Endothelial cell of umbilical vein (primary cell): ENCODE results near the gene ZC2HC1B. TPM values are rescaled to one million over a fixed set of nuclear protein-coding genes. Genes with fewer than 3 reads are reported as not detected.

Source experiments
- BruUV-seq: library from RNA; stranded (reverse); fragments of 400-500 nt; replicated peaks from 2 replicates; lab custom pipeline; 2021; lab: Mats Ljungman, UMichigan
- CTCF ChIA-PET: fragments of 300-600, 350-600 bp; sonication (Branson Sonifier 250); formaldehyde crosslinking; loops from one replicate; lab custom pipeline; 2021; ENCODE audit warnings: antibody characterized with exemption, inconsistent platforms; lab: Charles Lee
- POLR2A ChIA-PET: fragments of 300-600, 350-600 bp; sonication (Branson Sonifier 250); formaldehyde crosslinking; loops from one replicate; lab custom pipeline; 2021; ENCODE audit warnings: antibody characterized with exemption, inconsistent platforms; lab: Charles Lee
- DNase-seq: peaks from one replicate; pipeline ENCODE4 v3.0.0-alpha.2; 2011; ENCODE audit warnings: low read depth, low spot score
- FAIRE-seq: peaks from 2 replicates; lab custom pipeline; 2011; peaks lifted over from hg19 to GRCh38; lab: Jason Lieb, UNC
- H2AFZ ChIP-seq: 2 replicates; pipeline ENCODE4 v1.6.0; 2012; ENCODE audit warnings: low read depth, low read length, control low read depth, inconsistent platforms
- H3K27ac ChIP-seq: 2 replicates; pipeline ENCODE4 v1.5.1; 2011; ENCODE audit warnings: low read depth, mild to moderate bottlenecking, control low read depth, low read length, moderate library complexity; ENCODE audit not compliant: insufficient read depth
- H3K27me3 ChIP-seq, 2 experiments: 2 replicates each; pipeline versions ENCODE4 v1.6.0 to v1.6.1; 2011; ENCODE audit warnings: low read length in 2 of 2, mixed read lengths in 1 of 2; ENCODE audit not compliant: control insufficient read depth in 2 of 2, insufficient read depth in 2 of 2
- H3K36me3 ChIP-seq, 2 experiments: 2 replicates in 1 of 2; 3 replicates in 1 of 2; pipeline ENCODE4 v1.5.1; 2011; ENCODE audit warnings: low read length in 2 of 2, mild to moderate bottlenecking in 1 of 2, moderate library complexity in 1 of 2; ENCODE audit not compliant: control insufficient read depth in 2 of 2, insufficient read depth in 2 of 2; ENCODE audit errors: extremely low read depth in 1 of 2
- H3K4me1 ChIP-seq: 3 replicates; pipeline ENCODE4 v1.5.1; 2011; ENCODE audit warnings: mild to moderate bottlenecking, low read length; ENCODE audit not compliant: control insufficient read depth, insufficient read depth; ENCODE audit errors: extremely low read depth
- H3K4me2 ChIP-seq: 2 replicates; pipeline ENCODE4 v1.6.1; 2011; ENCODE audit warnings: low read length, control low read depth, mixed read lengths; ENCODE audit not compliant: insufficient read depth
- H3K4me3 ChIP-seq, 3 experiments: fragments of 200-600 bp in 1 of 3; sonication (generic), shearing (Covaris generic) in 1 of 3; replicated peaks in 1 of 3; 2 replicates each; pipeline ENCODE4 v1.5.1; 2011 to 2016; ENCODE audit warnings: control low read depth in 3 of 3, low read length in 3 of 3, mild to moderate bottlenecking in 2 of 3, inconsistent platforms in 1 of 3, low read depth in 1 of 3, moderate library complexity in 1 of 3; ENCODE audit not compliant: insufficient read depth in 1 of 3
- H3K79me2 ChIP-seq: 2 replicates; pipeline ENCODE4 v1.6.0; 2012; ENCODE audit warnings: low read length, inconsistent platforms; ENCODE audit not compliant: control insufficient read depth, insufficient read depth
- H3K9ac ChIP-seq: replicated peaks from 2 replicates; pipeline ENCODE3; 2011; ENCODE audit warnings: low read length, control low read depth; ENCODE audit not compliant: insufficient read depth; ENCODE audit errors: extremely low read depth
- H3K9me1 ChIP-seq: replicated peaks from 3 replicates; pipeline ENCODE4 v1.6.0; 2011; ENCODE audit warnings: mild to moderate bottlenecking, low read length; ENCODE audit not compliant: control insufficient read depth, insufficient read depth; ENCODE audit errors: extremely low read depth
- H3K9me3 ChIP-seq: replicated peaks from 2 replicates; pipeline ENCODE4 v1.5.1; 2012; ENCODE audit warnings: low read length, inconsistent platforms; ENCODE audit not compliant: control insufficient read depth, insufficient read depth
- H4K20me1 ChIP-seq: replicated peaks from 2 replicates; pipeline ENCODE3; 2011; ENCODE audit warnings: mild to moderate bottlenecking, low read length; ENCODE audit not compliant: control insufficient read depth, insufficient read depth; ENCODE audit errors: extremely low read depth
- EZH2 ChIP-seq: IDR thresholded peaks from 2 replicates; pipeline ENCODE4 v1.6.1; 2012; ENCODE audit warnings: borderline replicate concordance, low read depth, mild to moderate bottlenecking, moderate library complexity, low read length, inconsistent platforms; ENCODE audit not compliant: severe bottlenecking
- FOS ChIP-seq: IDR thresholded peaks from 2 replicates; pipeline ENCODE4 v1.6.1; 2011; ENCODE audit warnings: mild to moderate bottlenecking, low read length, moderate library complexity, borderline replicate concordance; ENCODE audit not compliant: insufficient read depth
- GATA2 ChIP-seq: IDR thresholded peaks from 2 replicates; pipeline ENCODE4 v1.7.0; 2011; ENCODE audit warnings: low read depth, mild to moderate bottlenecking, moderate library complexity, mixed read lengths, low read length; ENCODE audit not compliant: insufficient read length, insufficient read depth
- JUN ChIP-seq: IDR thresholded peaks from 2 replicates; pipeline ENCODE4 v1.6.1; 2011; ENCODE audit warnings: borderline replicate concordance, low read depth; ENCODE audit not compliant: insufficient read length, insufficient read depth
- MYC ChIP-seq: IDR thresholded peaks from one replicate; pipeline ENCODE4 v1.6.1; 2011; ENCODE audit warnings: mild to moderate bottlenecking, low read depth, low read length
- POLR2A ChIP-seq: IDR thresholded peaks from 2 replicates; pipeline ENCODE4 v1.6.1; 2012; ENCODE audit warnings: low read depth, mild to moderate bottlenecking, control low read depth, low read length
- POLR2AphosphoS5 ChIP-seq: IDR thresholded peaks from 2 replicates; pipeline ENCODE4 v1.6.1; 2012; ENCODE audit warnings: low read depth, mild to moderate bottlenecking, control low read depth, low read length, moderate library complexity; ENCODE audit not compliant: insufficient read depth
- dilution Hi-C: fragments of 300-500 bp; cut with MboI; formaldehyde crosslinking; loops from one replicate; pipeline ENCODE4 v1.15.0; 2019; ENCODE audit warnings: low sequenced_read_pairs; ENCODE audit not compliant: extremely low pct_ligation_motif_present
- intact Hi-C: fragments of 100-400 bp; cut with micrococcal nuclease; formaldehyde crosslinking; loops from one replicate; pipeline ENCODE4 v1.10.0; 2022
- polyA plus RNA-seq, 4 experiments: library from polyadenylated mRNA; depleted of rRNA in 3 of 4; stranded (reverse) in 3 of 4; unstranded in 1 of 4; fragments of >200 nt; gene quantifications; 2 replicates each; pipeline versions ENCODE4 v1.2.1 to v1.2.3, GENCODE V29; 2011 to 2012; ENCODE audit warnings: missing spikeins in 1 of 4
- total RNA-seq: library from RNA; stranded (reverse); gene quantifications from 2 replicates; pipeline ENCODE4 v1.2.3, GENCODE V29; 2021
- TF ChIP-seq, protein P1 (sequence below): IDR thresholded peaks from 2 replicates; pipeline ENCODE4 v1.6.1; 2011; ENCODE audit not compliant: insufficient read depth, insufficient read length
- TF ChIP-seq, protein P2 (sequence below), 2 donors: IDR thresholded peaks; 1 replicate in 1 of 2; 2 replicates in 1 of 2; pipeline ENCODE4 v1.5.1; 2011; ENCODE audit warnings: low read length in 2 of 2, mild to moderate bottlenecking in 2 of 2, moderate library complexity in 2 of 2, control low read depth in 1 of 2, inconsistent platforms in 1 of 2, low read depth in 1 of 2; ENCODE audit not compliant: insufficient read depth in 1 of 2; ENCODE audit errors: extremely low read depth in 1 of 2

The ZC2HC1B gene
- total and polyA plus RNA-seq, 2 donors (not counting 3 experiments of a cell fraction or from before 2014, with no cell fraction given): not detected

DNA sequence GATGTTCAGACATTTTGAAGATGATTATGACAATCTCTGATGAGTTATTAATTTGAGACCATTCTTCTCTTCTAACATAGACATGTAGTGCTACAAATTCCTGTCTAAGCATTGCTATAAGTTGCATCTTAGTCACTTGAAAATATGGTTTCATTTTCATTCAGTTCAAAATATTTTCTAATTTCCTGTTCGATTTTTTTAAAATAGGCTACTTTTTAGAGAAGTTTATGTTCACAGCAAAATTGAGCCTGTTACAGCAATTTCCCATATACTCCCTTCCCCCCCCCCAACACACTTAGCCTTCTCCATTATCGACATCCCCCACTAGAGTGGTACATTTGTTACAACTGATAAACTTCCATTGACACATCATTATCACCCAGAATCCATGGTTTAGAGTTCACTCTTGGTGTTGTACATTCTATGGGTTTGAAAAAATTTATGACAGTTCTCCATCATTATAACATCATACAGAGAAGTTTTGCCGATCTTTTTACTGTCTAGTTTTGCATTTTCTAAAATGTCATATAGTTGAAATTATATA is 112.6 kb downstream of the ZC2HC1B start:
- H3K9ac ChIP-seq: no peak overlapping the region
- H3K9me3 ChIP-seq: no peaks in the 10 kb centered on the region
- H3K4me1 ChIP-seq: no peaks in the 10 kb centered on the region
- H3K79me2 ChIP-seq: no peaks in the 10 kb centered on the region
- dilution Hi-C loops (no loop called here), intact Hi-C loops (no loop called here)
- peaks cover 4 to 5% of the 10 kb centered on the region in 2 experiments for H3K27me3 ChIP-seq
- no TSS peak for BruUV-seq
- TF ChIP-seq GATA2 (no peak), POLR2A (no peak), MYC (no peak), POLR2AphosphoS5 (no peak), JUN (no peak), FOS (no peak), EZH2 (no peak)
- TF ChIP-seq, protein P1, sequence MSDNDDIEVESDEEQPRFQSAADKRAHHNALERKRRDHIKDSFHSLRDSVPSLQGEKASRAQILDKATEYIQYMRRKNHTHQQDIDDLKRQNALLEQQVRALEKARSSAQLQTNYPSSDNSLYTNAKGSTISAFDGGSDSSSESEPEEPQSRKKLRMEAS: no peak
- TF ChIP-seq, protein P2, sequence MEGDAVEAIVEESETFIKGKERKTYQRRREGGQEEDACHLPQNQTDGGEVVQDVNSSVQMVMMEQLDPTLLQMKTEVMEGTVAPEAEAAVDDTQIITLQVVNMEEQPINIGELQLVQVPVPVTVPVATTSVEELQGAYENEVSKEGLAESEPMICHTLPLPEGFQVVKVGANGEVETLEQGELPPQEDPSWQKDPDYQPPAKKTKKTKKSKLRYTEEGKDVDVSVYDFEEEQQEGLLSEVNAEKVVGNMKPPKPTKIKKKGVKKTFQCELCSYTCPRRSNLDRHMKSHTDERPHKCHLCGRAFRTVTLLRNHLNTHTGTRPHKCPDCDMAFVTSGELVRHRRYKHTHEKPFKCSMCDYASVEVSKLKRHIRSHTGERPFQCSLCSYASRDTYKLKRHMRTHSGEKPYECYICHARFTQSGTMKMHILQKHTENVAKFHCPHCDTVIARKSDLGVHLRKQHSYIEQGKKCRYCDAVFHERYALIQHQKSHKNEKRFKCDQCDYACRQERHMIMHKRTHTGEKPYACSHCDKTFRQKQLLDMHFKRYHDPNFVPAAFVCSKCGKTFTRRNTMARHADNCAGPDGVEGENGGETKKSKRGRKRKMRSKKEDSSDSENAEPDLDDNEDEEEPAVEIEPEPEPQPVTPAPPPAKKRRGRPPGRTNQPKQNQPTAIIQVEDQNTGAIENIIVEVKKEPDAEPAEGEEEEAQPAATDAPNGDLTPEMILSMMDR (IDR thresholded peaks at IDR 0.05; ENCODE audit: extremely low read depth in 1 of 2, insufficient read depth in 1 of 2, low read depth in 1 of 2, low read length in 2 of 2): no peak
- FAIRE-seq: peak; percentile 15
- ChIA-PET CTCF (interaction anchor here (1.3 kb wide), 1 partner anchor 10 kb away, joined by 3 read pairs; no protein-coding TSS in a partner anchor), POLR2A (interaction anchor here (0.6 kb wide), 1 partner anchor 222 kb away, joined by 4 read pairs; no protein-coding TSS in a partner anchor)
- H3K27ac ChIP-seq: no peak overlapping the region
- no peaks in the 10 kb centered on the region for H3K9me1 ChIP-seq
- H4K20me1 ChIP-seq: no peaks in the 10 kb centered on the region
- H3K4me2 ChIP-seq: no peak overlapping the region
- H3K36me3 ChIP-seq: no peaks in the 10 kb centered on the region
- no peak for DNase-seq
- no peak overlapping the region for H2AFZ ChIP-seq
- H3K4me3 ChIP-seq: no peak overlapping the region
